ENCODE measurements around the gene LOXL1.

GRCh38 chr15:73983211-73983727 is 57.0 kb downstream of the LOXL1 start:
- TF ChIP-seq CTCF (CRISPR knock-in tag; IDR thresholded peaks at IDR 0.05) (no peak), RNF2 (conservative IDR thresholded peaks at IDR 0.05; ENCODE audit: low read depth) (no peak), RFX5 (IDR thresholded peaks at IDR 0.05; ENCODE audit: low read depth, low read length) (no peak), STAT5B (CRISPR knock-in tag; IDR thresholded peaks at IDR 0.05) (no peak), RAD51 (IDR thresholded peaks at IDR 0.05; ENCODE audit: borderline replicate concordance) (no peak), EED (CRISPR knock-in tag; IDR thresholded peaks at IDR 0.05) (no peak), PHF21A (CRISPR knock-in tag; IDR thresholded peaks at IDR 0.05) (no peak)
